Right lung (tissue), 5 donors: ENCODE results near the gene STC2. TPM values are rescaled to one million over a fixed set of nuclear protein-coding genes. Genes with fewer than 3 reads are reported as not detected.

ENCODE experiments used
- DNase-seq, 2 donors: peaks; one replicate each; pipeline ENCODE4 v3.0.0-alpha.2; 2013
- polyA plus RNA-seq, 5 donors: library from polyadenylated mRNA; unstranded; fragments of 120-200 nt; gene quantifications; one replicate each; pipeline versions ENCODE4 v1.2.1 to v1.2.3, GENCODE V29; 2013; ENCODE audit warnings: inconsistent platforms in 1 of 5, low replicate concordance in 1 of 5; ENCODE audit not compliant: insufficient read length in 5 of 5, insufficient read depth in 1 of 5

STC2 gene
- polyA plus RNA-seq, 5 donors: 3.1 to 7.0 (median 5.0) TPM

DNA sequence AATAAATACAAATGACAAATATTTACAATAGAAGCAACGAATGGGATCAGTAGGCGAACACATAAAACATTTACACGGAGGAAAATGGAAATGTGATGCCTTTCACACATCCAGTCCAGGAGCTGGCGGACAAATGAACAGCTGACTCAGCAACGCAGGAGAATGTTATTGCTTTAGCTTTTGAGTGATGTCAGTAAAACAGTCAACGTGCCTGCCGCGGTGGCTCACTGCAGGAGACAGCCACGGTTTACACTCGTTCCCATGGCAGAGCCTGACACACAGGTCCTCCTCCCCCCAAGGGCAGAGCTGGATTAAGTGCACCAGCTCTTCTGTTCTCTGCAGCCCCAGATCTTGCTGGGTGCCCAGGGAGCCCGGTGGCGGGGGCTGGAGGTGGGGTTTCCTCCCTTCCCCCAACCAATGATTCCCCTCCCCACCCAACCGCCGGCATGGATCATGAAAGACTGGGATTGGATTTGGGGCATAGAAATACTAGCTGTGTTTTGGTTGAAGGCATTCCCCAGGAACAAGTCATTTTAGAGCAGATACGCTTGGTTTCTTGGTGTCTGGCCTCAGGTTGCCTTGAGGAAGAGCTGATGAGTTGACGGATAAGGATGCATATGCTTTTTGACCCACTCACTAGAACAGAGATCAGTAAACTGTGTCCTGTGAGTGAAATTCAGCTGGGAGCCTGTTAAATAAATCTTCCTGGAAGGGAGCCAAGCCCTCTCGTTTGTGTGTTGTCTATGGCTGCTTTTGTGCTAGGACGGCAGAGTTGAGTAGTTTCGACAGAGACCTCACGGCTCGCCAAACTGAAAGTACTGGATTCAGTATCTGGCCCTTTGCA lies 12.5 kb downstream of the STC2 start:
- peak; percentile 84 to 85 for DNase-seq

DNA sequence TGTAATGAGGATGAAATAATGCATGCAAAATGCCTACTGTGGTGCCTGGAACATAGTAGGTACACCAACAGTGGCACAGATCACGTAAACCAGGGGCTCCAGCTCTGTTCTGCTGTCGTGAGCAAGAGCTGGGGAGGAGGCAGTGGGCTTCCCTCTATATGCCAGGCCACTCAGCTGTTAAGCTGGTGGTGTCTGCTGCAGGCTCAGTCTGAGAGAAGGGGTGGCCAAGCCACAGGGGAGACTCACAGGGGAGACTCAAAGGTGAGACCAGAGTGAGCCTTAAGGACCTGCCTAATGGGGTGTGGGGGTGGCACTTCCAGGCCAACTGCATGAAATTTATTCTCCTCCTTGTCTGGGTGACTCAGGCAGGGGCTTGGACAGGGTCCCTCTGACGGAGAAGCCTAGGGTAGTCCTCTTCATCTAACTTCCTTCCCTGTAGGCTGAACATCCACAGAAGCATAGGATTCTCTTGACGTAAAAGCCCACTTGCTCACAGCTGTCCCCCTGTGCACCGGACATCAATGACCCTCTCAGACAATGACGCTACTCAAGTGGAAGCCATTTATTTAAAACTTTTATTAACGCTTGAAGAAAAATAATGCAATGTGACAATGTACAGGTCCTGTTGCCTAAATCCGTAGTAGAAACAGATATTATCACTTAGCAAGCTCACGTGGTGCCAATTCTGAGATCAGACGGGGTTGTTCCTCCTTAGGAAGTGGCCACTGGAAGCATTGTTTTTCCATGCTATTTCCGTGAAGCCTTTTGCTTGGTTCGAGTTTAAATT lies 13.9 kb downstream of the STC2 start:
- no peak for DNase-seq

- no peak for DNase-seq
Observed at GRCh38 chr5:173313351-173313801, 14.8 kb downstream of the STC2 start.

DNA sequence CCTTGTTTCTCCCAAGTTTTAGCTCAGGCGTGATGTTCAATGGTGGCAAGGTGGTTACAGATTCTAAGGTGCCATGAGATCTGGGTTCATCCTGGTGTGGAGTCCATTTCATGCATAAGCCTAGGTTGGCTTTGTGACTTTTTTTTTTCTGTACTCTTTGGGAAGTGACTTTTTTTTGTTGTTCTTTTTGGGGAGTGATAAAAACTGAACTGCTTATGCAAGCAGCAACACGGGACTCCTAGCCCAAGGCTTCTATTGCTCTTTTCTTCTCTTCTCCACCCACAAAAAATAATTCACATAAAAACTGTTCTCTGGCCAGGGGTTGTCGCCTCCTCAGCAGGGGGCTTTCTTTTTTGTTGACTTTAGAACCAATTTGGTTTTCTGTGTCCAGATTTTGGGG lies 15.4 kb downstream of the STC2 start:
- DNase-seq: no peak

GRCh38 chr5:173311818-173312585 lies 16.2 kb downstream of the STC2 start:
- DNase-seq: no peak

GRCh38 chr5:173310861-173311785 lies 17.1 kb downstream of the STC2 start:
- DNase-seq: peak; percentile 83 to 86

- no peak for DNase-seq
Observed at GRCh38 chr5:173310218-173310769, 17.9 kb downstream of the STC2 start.

- no peak for DNase-seq
Observed at GRCh38 chr5:173309731-173310130, 18.5 kb downstream of the STC2 start.

DNA sequence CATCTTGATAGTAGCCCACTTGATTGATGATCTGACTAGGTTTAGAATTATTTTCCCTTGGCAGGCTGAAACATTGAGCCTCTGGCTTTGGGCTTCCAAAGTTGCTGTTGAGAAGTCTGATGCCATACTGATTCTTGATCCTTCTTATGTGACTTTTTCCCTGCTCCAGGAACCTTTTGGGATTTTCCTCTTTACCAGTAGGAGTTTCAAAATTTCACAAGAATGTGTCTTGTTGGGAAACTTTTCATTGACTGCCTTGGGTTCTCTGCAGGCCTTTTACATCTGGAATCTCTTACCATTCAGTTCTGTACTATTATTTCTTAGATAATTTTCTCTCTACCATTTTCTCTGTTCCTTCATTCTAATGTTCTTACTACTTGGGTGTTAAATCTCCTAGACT lies 20.0 kb downstream of the STC2 start:
- no peak for DNase-seq

DNA sequence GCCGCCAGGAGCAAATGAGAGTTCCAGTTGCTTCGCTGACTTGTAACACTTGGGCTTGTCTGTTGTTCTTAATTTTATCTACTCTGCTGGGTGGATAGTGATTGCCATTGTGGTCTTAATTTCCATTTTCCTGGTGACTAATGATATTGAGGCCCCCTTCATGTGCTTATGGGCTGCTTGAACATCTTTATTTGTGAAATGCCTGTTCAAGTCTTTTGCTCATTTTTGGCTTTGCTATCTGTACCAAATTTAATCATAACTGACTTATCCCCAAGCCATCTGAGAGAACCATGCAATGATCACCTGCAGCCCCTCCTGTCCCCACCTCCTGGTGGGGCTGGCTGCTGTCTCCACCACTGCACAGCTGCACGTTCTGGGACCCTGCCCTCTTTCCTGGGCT lies 20.5 kb downstream of the STC2 start:
- DNase-seq: no peak

DNA sequence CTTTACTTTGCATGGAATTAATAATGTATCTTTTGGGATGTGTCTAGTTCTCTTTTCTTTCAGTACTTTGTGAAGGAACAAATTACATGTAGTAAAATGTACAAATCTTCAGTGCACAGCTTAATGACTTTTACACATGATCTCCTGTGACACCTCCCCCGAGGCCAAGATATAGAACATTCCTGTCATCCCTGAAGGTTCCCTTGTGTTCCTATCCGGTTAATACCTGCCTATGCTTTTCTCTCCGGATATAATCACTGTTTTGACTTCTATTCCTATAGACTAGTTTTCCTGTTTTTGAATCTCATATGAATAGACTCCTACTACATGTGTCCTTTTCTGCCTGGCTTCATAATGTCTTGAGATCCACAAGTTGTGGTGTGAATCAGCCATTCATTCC lies 21.5 kb downstream of the STC2 start:
- no peak for DNase-seq

DNA sequence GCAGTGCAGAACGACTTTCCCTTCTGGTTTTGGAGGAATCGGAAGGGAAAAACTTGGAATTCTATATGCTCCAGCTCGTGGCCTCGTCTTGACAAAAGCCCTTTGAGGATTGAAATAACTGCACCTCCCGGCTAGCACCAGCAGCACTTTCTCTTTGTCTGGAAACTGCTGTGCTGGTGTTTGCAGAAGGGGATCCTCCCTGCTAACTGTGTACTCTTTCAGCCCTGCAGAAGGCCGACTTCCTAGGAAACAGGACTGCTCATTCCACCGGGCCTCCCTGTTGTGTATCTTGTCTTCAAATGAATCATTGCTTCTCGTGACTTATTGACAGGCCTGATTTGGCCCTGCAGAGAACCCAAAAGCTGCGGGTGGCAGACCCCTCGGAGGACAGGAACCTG lies 23.6 kb downstream of the STC2 start:
- DNase-seq: no peak

- DNase-seq: no peak
Observed at GRCh38 chr5:173303878-173304590, 24.2 kb downstream of the STC2 start.

DNA sequence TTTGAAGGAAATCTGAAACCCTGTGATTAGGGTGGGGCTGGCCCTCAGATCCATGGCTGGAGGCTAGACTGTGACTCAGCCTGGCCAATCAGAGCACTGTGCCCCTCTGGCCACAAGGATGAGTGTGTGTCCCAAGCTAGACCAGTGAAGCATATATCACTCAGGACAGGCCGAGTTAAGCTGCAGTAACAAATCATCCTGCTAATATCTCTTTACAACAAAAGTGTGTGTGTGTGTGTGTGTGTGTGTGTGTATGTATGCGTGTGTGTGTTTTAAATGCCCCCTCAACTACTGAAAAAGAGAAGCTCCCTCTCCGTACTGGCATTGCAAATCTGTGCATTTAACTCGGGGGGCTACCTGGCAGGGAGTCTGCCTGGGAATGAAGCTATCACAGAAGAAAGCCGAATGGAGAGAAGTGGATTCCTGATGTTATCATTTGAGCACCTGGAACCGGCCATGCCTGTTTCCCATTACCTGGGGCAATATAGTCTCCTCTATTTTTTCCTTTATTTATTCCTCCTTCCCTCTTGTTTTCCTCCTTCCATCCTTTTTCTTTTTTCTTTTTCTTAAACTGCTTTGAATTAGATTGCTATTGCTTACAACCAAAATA lies 25.6 kb downstream of the STC2 start:
- no peak for DNase-seq

DNA sequence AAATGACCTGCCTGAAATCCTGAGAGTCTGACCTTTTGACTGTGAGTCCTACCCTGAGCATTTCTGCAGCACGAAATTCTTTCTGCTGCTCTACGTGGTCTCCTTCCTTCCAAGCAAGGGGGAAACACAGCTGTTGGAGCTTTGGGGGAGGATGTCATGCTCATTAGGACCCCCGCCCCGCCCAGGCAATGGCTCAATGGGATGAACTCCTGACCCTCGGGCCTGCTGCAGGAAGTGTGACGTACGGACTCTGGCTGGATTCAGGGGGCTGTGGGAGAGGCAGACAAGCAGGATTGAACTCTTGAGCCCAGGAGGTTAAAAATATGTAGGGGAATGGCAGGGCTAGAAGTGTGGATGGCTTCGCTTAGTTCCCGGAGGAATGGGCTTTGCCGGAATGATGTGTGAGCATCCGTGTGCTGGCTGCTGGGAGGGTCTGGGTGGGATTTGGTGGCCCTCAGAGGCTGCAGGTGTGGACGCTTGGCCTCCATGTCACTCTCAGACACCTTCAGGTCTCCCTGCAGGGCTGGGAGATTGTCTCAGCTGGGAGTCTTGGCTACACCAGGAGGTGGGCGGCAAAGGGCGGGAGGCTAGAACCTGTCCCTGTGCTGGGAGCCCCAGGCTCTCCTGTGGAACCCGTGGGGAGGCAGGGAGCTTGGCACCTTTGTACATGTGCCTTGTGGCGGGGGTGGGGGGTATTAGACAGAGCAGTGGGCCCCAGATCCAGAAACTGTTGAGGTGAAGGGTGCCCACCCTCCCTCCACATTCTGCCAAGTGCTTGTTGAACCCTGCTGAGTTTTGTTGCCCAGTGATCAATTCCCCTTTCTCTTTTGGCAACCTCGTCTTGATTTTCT lies 26.3 kb downstream of the STC2 start:
- DNase-seq: peak in 1 of 2 donors; percentile 77

DNA sequence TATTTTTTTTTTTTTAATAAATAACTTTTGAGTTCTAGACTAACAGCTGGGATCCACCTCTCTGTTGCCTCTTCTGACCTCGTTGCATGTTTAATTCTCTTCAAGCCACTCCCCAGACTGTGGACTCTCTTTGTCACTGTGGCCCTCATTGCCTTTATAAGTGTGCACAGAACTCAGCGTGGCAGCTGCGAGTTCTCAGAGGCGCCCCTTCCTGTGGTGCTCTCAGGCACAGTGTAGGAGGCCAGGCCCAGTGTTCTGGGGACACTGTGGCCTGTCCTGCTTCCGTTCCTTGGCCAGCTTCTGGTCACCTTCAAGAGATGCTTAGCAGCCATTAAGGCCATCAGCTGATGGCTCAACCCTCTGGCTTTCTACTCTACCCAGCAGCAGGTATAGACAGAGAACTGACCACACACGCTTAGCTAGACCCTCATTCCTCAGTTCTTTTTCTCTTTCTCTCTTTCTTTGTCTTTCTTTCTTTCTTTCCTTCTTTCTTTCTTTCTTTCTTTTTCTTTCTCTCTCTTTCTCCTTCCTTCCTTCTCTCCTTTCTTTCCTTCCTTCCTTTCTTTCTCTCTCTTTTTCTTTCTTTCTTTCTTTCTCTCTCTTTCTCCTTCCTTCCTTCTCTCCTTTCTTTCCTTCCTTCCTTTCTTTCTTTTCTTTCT lies 27.7 kb downstream of the STC2 start:
- DNase-seq: peak in 1 of 2 donors; percentile 72

DNA sequence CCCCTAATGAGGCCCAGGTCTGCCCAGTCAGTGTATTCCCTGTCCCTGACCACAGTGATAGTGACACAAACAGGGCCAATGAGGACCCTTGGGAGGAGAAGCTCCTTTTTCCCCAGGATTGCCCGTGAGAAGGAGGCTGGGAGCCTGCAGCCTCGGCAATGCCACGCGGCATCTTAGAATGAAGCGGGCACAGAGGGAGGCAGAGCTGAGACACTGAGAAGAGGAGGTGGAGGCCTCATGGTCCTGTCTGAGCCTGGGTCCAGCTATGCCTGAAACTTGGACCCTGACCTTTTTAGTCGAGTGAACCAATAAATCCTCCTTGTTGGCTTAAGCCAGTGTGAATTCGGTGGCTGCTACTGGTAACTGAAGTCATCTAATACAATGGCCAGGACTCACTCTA lies 28.4 kb downstream of the STC2 start:
- DNase-seq: no peak
